ENCODE results near the gene ANO4.

DNA sequence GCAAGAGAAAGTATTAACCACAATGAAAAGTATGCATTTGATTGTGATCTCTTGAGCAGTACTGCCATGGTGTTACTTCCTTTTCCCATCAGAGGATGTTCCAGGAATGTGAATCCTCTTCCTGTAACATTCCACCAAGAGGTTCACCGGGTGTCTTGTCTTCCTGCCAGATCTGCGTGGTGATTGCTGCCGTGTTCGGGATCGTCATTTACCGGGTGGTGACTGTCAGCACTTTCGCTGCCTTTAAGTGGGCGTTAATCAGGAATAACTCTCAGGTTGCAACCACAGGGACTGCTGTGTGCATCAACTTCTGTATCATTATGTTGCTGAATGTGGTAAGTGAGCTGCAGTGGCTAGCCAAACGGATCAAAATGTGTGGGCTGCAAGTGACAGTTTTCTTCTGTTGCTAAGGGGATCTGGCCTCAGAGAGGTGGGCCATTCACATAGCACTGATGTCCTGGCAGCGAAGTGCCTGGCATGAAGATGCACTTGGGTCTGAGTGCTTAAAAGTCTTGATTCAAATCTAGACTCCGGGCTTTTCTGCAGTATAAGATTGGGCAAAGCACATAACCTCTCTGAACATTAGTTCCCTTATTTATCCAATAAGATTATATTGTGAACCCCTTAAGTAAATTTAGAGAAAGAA is 292.0 kb downstream of the ANO4 start:
- TF ChIP-seq, protein P1, sequence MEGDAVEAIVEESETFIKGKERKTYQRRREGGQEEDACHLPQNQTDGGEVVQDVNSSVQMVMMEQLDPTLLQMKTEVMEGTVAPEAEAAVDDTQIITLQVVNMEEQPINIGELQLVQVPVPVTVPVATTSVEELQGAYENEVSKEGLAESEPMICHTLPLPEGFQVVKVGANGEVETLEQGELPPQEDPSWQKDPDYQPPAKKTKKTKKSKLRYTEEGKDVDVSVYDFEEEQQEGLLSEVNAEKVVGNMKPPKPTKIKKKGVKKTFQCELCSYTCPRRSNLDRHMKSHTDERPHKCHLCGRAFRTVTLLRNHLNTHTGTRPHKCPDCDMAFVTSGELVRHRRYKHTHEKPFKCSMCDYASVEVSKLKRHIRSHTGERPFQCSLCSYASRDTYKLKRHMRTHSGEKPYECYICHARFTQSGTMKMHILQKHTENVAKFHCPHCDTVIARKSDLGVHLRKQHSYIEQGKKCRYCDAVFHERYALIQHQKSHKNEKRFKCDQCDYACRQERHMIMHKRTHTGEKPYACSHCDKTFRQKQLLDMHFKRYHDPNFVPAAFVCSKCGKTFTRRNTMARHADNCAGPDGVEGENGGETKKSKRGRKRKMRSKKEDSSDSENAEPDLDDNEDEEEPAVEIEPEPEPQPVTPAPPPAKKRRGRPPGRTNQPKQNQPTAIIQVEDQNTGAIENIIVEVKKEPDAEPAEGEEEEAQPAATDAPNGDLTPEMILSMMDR (IDR thresholded peaks at IDR 0.05), result no peak
- TF ChIP-seq POLR2A (IDR thresholded peaks at IDR 0.05) (no peak), POLR2AphosphoS5 (IDR thresholded peaks at IDR 0.05) (no peak), EP300 (IDR thresholded peaks at IDR 0.05) (no peak)

Data from stomach (tissue), 4 donors.